Endothelial cell of umbilical vein (primary cell): Measurements from ENCODE around the gene PHF24. TPM values are rescaled to one million over a fixed set of nuclear protein-coding genes. Genes with fewer than 3 reads are reported as not detected.

ENCODE experiments used
- BruUV-seq: library from RNA; stranded (reverse); fragments of 400-500 nt; replicated peaks from 2 replicates; lab custom pipeline; 2021; lab: Mats Ljungman, UMichigan
- CTCF ChIA-PET: fragments of 300-600, 350-600 bp; sonication (Branson Sonifier 250); formaldehyde crosslinking; loops from one replicate; lab custom pipeline; 2021; ENCODE audit warnings: antibody characterized with exemption, inconsistent platforms; lab: Charles Lee
- POLR2A ChIA-PET: fragments of 300-600, 350-600 bp; sonication (Branson Sonifier 250); formaldehyde crosslinking; loops from one replicate; lab custom pipeline; 2021; ENCODE audit warnings: antibody characterized with exemption, inconsistent platforms; lab: Charles Lee
- DNase-seq: peaks from one replicate; pipeline ENCODE4 v3.0.0-alpha.2; 2011; ENCODE audit warnings: low read depth, low spot score
- FAIRE-seq: peaks from 2 replicates; lab custom pipeline; 2011; peaks lifted over from hg19 to GRCh38; lab: Jason Lieb, UNC
- H2AFZ ChIP-seq: 2 replicates; pipeline ENCODE4 v1.6.0; 2012; ENCODE audit warnings: low read depth, low read length, control low read depth, inconsistent platforms
- H3K27ac ChIP-seq: 2 replicates; pipeline ENCODE4 v1.5.1; 2011; ENCODE audit warnings: low read depth, mild to moderate bottlenecking, control low read depth, low read length, moderate library complexity; ENCODE audit not compliant: insufficient read depth
- H3K27me3 ChIP-seq, 2 experiments: 2 replicates each; pipeline versions ENCODE4 v1.6.0 to v1.6.1; 2011; ENCODE audit warnings: low read length in 2 of 2, mixed read lengths in 1 of 2; ENCODE audit not compliant: control insufficient read depth in 2 of 2, insufficient read depth in 2 of 2
- H3K36me3 ChIP-seq, 2 experiments: 2 replicates in 1 of 2; 3 replicates in 1 of 2; pipeline ENCODE4 v1.5.1; 2011; ENCODE audit warnings: low read length in 2 of 2, mild to moderate bottlenecking in 1 of 2, moderate library complexity in 1 of 2; ENCODE audit not compliant: control insufficient read depth in 2 of 2, insufficient read depth in 2 of 2; ENCODE audit errors: extremely low read depth in 1 of 2
- H3K4me1 ChIP-seq: 3 replicates; pipeline ENCODE4 v1.5.1; 2011; ENCODE audit warnings: mild to moderate bottlenecking, low read length; ENCODE audit not compliant: control insufficient read depth, insufficient read depth; ENCODE audit errors: extremely low read depth
- H3K4me2 ChIP-seq: 2 replicates; pipeline ENCODE4 v1.6.1; 2011; ENCODE audit warnings: low read length, control low read depth, mixed read lengths; ENCODE audit not compliant: insufficient read depth
- H3K4me3 ChIP-seq, 3 experiments: fragments of 200-600 bp in 1 of 3; sonication (generic), shearing (Covaris generic) in 1 of 3; replicated peaks in 1 of 3; 2 replicates each; pipeline ENCODE4 v1.5.1; 2011 to 2016; ENCODE audit warnings: control low read depth in 3 of 3, low read length in 3 of 3, mild to moderate bottlenecking in 2 of 3, inconsistent platforms in 1 of 3, low read depth in 1 of 3, moderate library complexity in 1 of 3; ENCODE audit not compliant: insufficient read depth in 1 of 3
- H3K79me2 ChIP-seq: 2 replicates; pipeline ENCODE4 v1.6.0; 2012; ENCODE audit warnings: low read length, inconsistent platforms; ENCODE audit not compliant: control insufficient read depth, insufficient read depth
- H3K9ac ChIP-seq: replicated peaks from 2 replicates; pipeline ENCODE3; 2011; ENCODE audit warnings: low read length, control low read depth; ENCODE audit not compliant: insufficient read depth; ENCODE audit errors: extremely low read depth
- H3K9me1 ChIP-seq: replicated peaks from 3 replicates; pipeline ENCODE4 v1.6.0; 2011; ENCODE audit warnings: mild to moderate bottlenecking, low read length; ENCODE audit not compliant: control insufficient read depth, insufficient read depth; ENCODE audit errors: extremely low read depth
- H3K9me3 ChIP-seq: replicated peaks from 2 replicates; pipeline ENCODE4 v1.5.1; 2012; ENCODE audit warnings: low read length, inconsistent platforms; ENCODE audit not compliant: control insufficient read depth, insufficient read depth
- H4K20me1 ChIP-seq: replicated peaks from 2 replicates; pipeline ENCODE3; 2011; ENCODE audit warnings: mild to moderate bottlenecking, low read length; ENCODE audit not compliant: control insufficient read depth, insufficient read depth; ENCODE audit errors: extremely low read depth
- CTCF ChIP-seq, 2 donors: IDR thresholded peaks; 1 replicate in 1 of 2; 2 replicates in 1 of 2; pipeline ENCODE4 v1.5.1; 2011; ENCODE audit warnings: low read length in 2 of 2, mild to moderate bottlenecking in 2 of 2, moderate library complexity in 2 of 2, control low read depth in 1 of 2, inconsistent platforms in 1 of 2, low read depth in 1 of 2; ENCODE audit not compliant: insufficient read depth in 1 of 2; ENCODE audit errors: extremely low read depth in 1 of 2
- EZH2 ChIP-seq: IDR thresholded peaks from 2 replicates; pipeline ENCODE4 v1.6.1; 2012; ENCODE audit warnings: borderline replicate concordance, low read depth, mild to moderate bottlenecking, moderate library complexity, low read length, inconsistent platforms; ENCODE audit not compliant: severe bottlenecking
- FOS ChIP-seq: IDR thresholded peaks from 2 replicates; pipeline ENCODE4 v1.6.1; 2011; ENCODE audit warnings: mild to moderate bottlenecking, low read length, moderate library complexity, borderline replicate concordance; ENCODE audit not compliant: insufficient read depth
- GATA2 ChIP-seq: IDR thresholded peaks from 2 replicates; pipeline ENCODE4 v1.7.0; 2011; ENCODE audit warnings: low read depth, mild to moderate bottlenecking, moderate library complexity, mixed read lengths, low read length; ENCODE audit not compliant: insufficient read length, insufficient read depth
- JUN ChIP-seq: IDR thresholded peaks from 2 replicates; pipeline ENCODE4 v1.6.1; 2011; ENCODE audit warnings: borderline replicate concordance, low read depth; ENCODE audit not compliant: insufficient read length, insufficient read depth
- MAX ChIP-seq: IDR thresholded peaks from 2 replicates; pipeline ENCODE4 v1.6.1; 2011; ENCODE audit not compliant: insufficient read depth, insufficient read length
- MYC ChIP-seq: IDR thresholded peaks from one replicate; pipeline ENCODE4 v1.6.1; 2011; ENCODE audit warnings: mild to moderate bottlenecking, low read depth, low read length
- POLR2A ChIP-seq: IDR thresholded peaks from 2 replicates; pipeline ENCODE4 v1.6.1; 2012; ENCODE audit warnings: low read depth, mild to moderate bottlenecking, control low read depth, low read length
- POLR2AphosphoS5 ChIP-seq: IDR thresholded peaks from 2 replicates; pipeline ENCODE4 v1.6.1; 2012; ENCODE audit warnings: low read depth, mild to moderate bottlenecking, control low read depth, low read length, moderate library complexity; ENCODE audit not compliant: insufficient read depth
- dilution Hi-C: fragments of 300-500 bp; cut with MboI; formaldehyde crosslinking; loops from one replicate; pipeline ENCODE4 v1.15.0; 2019; ENCODE audit warnings: low sequenced_read_pairs; ENCODE audit not compliant: extremely low pct_ligation_motif_present
- intact Hi-C: fragments of 100-400 bp; cut with micrococcal nuclease; formaldehyde crosslinking; loops from one replicate; pipeline ENCODE4 v1.10.0; 2022
- polyA plus RNA-seq, 4 experiments: library from polyadenylated mRNA; depleted of rRNA in 3 of 4; stranded (reverse) in 3 of 4; unstranded in 1 of 4; fragments of >200 nt; gene quantifications; 2 replicates each; pipeline versions ENCODE4 v1.2.1 to v1.2.3, GENCODE V29; 2011 to 2012; ENCODE audit warnings: missing spikeins in 1 of 4
- total RNA-seq: library from RNA; stranded (reverse); gene quantifications from 2 replicates; pipeline ENCODE4 v1.2.3, GENCODE V29; 2021

Gene PHF24
- total and polyA plus RNA-seq, 2 donors (not counting 3 experiments of a cell fraction or from before 2014, with no cell fraction given) = not detected

- no TSS peak for BruUV-seq
- no peak overlapping the region for H3K4me2 ChIP-seq
- intact Hi-C loops = no loop called here
- H4K20me1 ChIP-seq = no peaks in the 10 kb centered on the region
- peaks cover 49 to 85% of the 10 kb centered on the region in 2 experiments for H3K27me3 ChIP-seq
- FAIRE-seq (no peak), DNase-seq (no peak)
- H3K79me2 ChIP-seq = no peaks in the 10 kb centered on the region
- no peak overlapping the region for H3K27ac ChIP-seq
- H3K4me3 ChIP-seq = no peak overlapping the region
- no peaks in the 10 kb centered on the region for H3K4me1 ChIP-seq
- POLR2A ChIA-PET = no interaction called here
- no peaks in the 10 kb centered on the region for H3K9me3 ChIP-seq
- H3K9ac ChIP-seq = no peak overlapping the region
- no peak overlapping the region for H2AFZ ChIP-seq
- H3K9me1 ChIP-seq = no peaks in the 10 kb centered on the region
- CTCF ChIA-PET = interaction anchor here (1.9 to 2.4 kb wide), 3 partner anchors 31 to 63 kb away, joined by 7 to 9 read pairs (median 8); no protein-coding TSS in a partner anchor
- dilution Hi-C loops = no loop called here
- H3K36me3 ChIP-seq = no peaks in the 10 kb centered on the region
- TF ChIP-seq POLR2A (no peak), FOS (no peak), EZH2 (no peak), POLR2AphosphoS5 (no peak), GATA2 (no peak), MAX (no peak), CTCF (IDR thresholded peaks at IDR 0.05; ENCODE audit: extremely low read depth in 1 of 2, insufficient read depth in 1 of 2, low read depth in 1 of 2, low read length in 2 of 2) (no peak), JUN (no peak), MYC (no peak)
These were observed 4.5 kb downstream of the PHF24 start for GRCh38 chr9:34962546-34962945.
